ENCODE results near the gene C1orf216. TPM values are rescaled to one million over a fixed set of nuclear protein-coding genes. Genes with fewer than 3 reads are reported as not detected.

C1orf216 gene
- total and polyA plus RNA-seq, 2 of the 8 experiments (the other 6 are each of a cell fraction or from before 2014, with no cell fraction given) = 7.5 to 10.8 TPM

DNA sequence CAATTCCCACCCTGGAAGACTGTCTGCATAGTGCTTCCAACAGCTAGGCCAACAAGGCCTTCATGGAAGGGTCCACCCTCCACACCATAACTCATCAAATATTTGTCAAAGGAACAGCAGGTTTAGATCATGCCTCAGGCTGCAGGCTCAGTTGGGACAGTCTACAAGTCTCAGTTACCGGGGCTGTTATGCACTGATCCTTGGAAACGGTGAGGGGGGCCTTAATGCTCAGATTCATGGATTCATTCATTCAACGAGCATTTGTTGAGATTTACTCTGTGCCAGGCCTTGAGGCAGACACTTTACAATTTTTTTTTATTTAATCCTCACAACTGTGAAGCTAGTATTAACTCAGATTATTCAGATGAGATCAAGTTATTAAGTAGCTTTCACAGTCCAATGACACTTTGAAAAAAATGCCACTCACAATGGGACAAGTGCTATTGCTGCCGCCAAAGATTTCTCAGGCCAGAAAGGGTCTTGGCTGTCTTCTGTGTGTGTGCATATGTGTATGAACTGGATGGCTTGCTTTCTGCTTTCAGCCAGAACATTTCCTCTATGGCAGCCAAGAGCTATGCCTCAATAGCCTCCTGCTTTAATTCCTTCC, 8.9 kb upstream of the C1orf216 start:
- H3K4me1 ChIP-seq (replicated peaks in 1 of 4; ENCODE audit: control insufficient read depth in 3 of 4, insufficient read depth in 4 of 4, low read length in 3 of 4) = peaks cover 0 to 6% (median 3%) of the 10 kb centered on the region in 4 experiments; a peak in 4 of 7 replicates
- no peaks in the 10 kb centered on the region for H3K79me2 ChIP-seq (ENCODE audit: control insufficient read depth in 1 of 2, insufficient read depth in 2 of 2, low read length in 2 of 2)
- no peaks in the 10 kb centered on the region for H3K9me3 ChIP-seq (ENCODE audit: insufficient read depth in 2 of 2, low read depth in 1 of 2, low read length in 1 of 2)
- no peak overlapping the region for H4K8ac ChIP-seq (ENCODE audit: extremely low read depth, insufficient read depth, low read length)
- H3K9ac ChIP-seq (replicated peaks in 1 of 4; ENCODE audit: extremely low read depth in 1 of 4, low read depth in 3 of 4, low read length in 3 of 4) = no peak overlapping the region
- H3K4me2 ChIP-seq (ENCODE audit: insufficient read depth in 1 of 2, low read depth in 2 of 2, low read length in 2 of 2) = no peak overlapping the region
- H4K20me1 ChIP-seq (replicated peaks in 1 of 2; ENCODE audit: control insufficient read depth in 1 of 2, insufficient read depth in 2 of 2, low read length in 2 of 2) = peaks cover 0 to 2% of the 10 kb centered on the region in 2 experiments
- no peak overlapping the region for H3K18ac ChIP-seq (ENCODE audit: extremely low read depth, low read length)
- no peak overlapping the region for H2BK5ac ChIP-seq (ENCODE audit: low read depth, low read length)
- no peaks in the 10 kb centered on the region for H3K27me3 ChIP-seq (replicated peaks in 1 of 4; ENCODE audit: control insufficient read depth in 3 of 4, extremely low read depth in 1 of 4, insufficient read depth in 3 of 4, low read length in 3 of 4)
- no peak overlapping the region for H3K4me3 ChIP-seq (ENCODE audit: extremely low read depth in 1 of 4, insufficient read depth in 2 of 4, low read depth in 3 of 4, low read length in 4 of 4)
- no peak overlapping the region for H3K56ac ChIP-seq (replicated peaks; ENCODE audit: insufficient read length, low read depth, low read length)
- no peak overlapping the region for H2BK12ac ChIP-seq (ENCODE audit: low read depth, low read length)
- no peaks in the 10 kb centered on the region for H3K79me1 ChIP-seq (ENCODE audit: low read depth, low read length)
- H2BK20ac ChIP-seq (ENCODE audit: low read length) = no peak overlapping the region
- no peak overlapping the region for H3K27ac ChIP-seq (ENCODE audit: low read depth, low read length)
- no peak overlapping the region for H3K4ac ChIP-seq (replicated peaks; ENCODE audit: insufficient read length, low read depth, low read length)
- no peak for FAIRE-seq
- H3K36me3 ChIP-seq (ENCODE audit: control insufficient read depth in 2 of 4, insufficient read depth in 4 of 4, low read length in 3 of 4) = 0 out of 8 replicates have a peak, but pooled peaks cover 0 to 2% (median 2%) of the 10 kb centered on the region in 4 experiments
- ChIA-PET CTCF (ENCODE audit: partially characterized antibody) (interaction anchor here (0.6 to 10.2 kb wide), 56 partner anchors 8 to 277 kb away, joined by 3 to 122 read pairs (median 4); partner anchors contain the start of genes AGO1, C1orf216, CLSPN and TFAP2E), POLR2A (ENCODE audit: partially characterized antibody) (interaction anchor here (0.9 to 1.9 kb wide), 7 partner anchors 17 to 165 kb away, joined by 3 to 7 read pairs (median 4); partner anchors contain the start of genes CLSPN and TFAP2E)
- no peak for DNase-seq (ENCODE audit: low read depth in 1 of 2, low spot score in 2 of 2)
- H2AFZ ChIP-seq (ENCODE audit: low read length) = no peak overlapping the region
- no peak overlapping the region for H2BK15ac ChIP-seq (ENCODE audit: low read length)
- H3K23me2 ChIP-seq (ENCODE audit: low read depth, low read length) = no peaks in the 10 kb centered on the region
- H3K14ac ChIP-seq (ENCODE audit: insufficient read length) = no peak overlapping the region
- H2BK120ac ChIP-seq (replicated peaks; ENCODE audit: low read depth, low read length) = no peak overlapping the region
- H4K91ac ChIP-seq (replicated peaks; ENCODE audit: insufficient read length, low read length) = no peak overlapping the region
- WGBS, 2 experiments (ENCODE audit: extremely low coverage in 1 of 2, insufficient coverage in 1 of 2, insufficient read length in 1 of 2, insufficient replicate concordance in 2 of 2, low coverage in 1 of 2, low lambda C conversion rate in 2 of 2, missing lambda C conversion rate in 1 of 2) = 94% methylated on average over 4 of the region's 4 CpGs; no CpG with 5 or more reads in 1 of the 2 experiments
- no peak overlapping the region for H3K23ac ChIP-seq (ENCODE audit: insufficient read length)
- no peak overlapping the region for H2AK5ac ChIP-seq (ENCODE audit: low read depth, low read length)
- H4K5ac ChIP-seq (ENCODE audit: insufficient read length, low read depth, low read length) = no peak overlapping the region
- TF ChIP-seq HDAC6 (IDR thresholded peaks at IDR 0.05; ENCODE audit: low read depth, low read length) = no peak
- no peak for TF ChIP-seq SIX5 (IDR thresholded peaks at IDR 0.05; ENCODE audit: low read depth, low read length)
- TF ChIP-seq JUND (IDR thresholded peaks at IDR 0.05; ENCODE audit: low read length) = no peak
- no peak for TF ChIP-seq EZH2 (IDR thresholded peaks at IDR 0.05; ENCODE audit: low read depth, low read length, severe bottlenecking)
- no peak for TF ChIP-seq BACH1 (IDR thresholded peaks at IDR 0.05; ENCODE audit: low read length)
- TF ChIP-seq RFX5 (IDR thresholded peaks at IDR 0.05; ENCODE audit: borderline replicate concordance, low read depth, low read length) = no peak
- no peak for TF ChIP-seq CTBP2 (IDR thresholded peaks at IDR 0.05; ENCODE audit: borderline replicate concordance, insufficient read depth, insufficient read length, low read length)
- TF ChIP-seq KDM4A (IDR thresholded peaks at IDR 0.05; ENCODE audit: low read depth, low read length, severe bottlenecking) = no peak
- TF ChIP-seq ZNF274 (IDR thresholded peaks at IDR 0.05; ENCODE audit: borderline replicate concordance, extremely low read depth, low read length) = no peak
- TF ChIP-seq PHF8 (conservative IDR thresholded peaks at IDR 0.05; ENCODE audit: low read depth, low read length) = no peak
- no peak for TF ChIP-seq TEAD4 (IDR thresholded peaks at IDR 0.05; ENCODE audit: low read depth, low read length)
